Activated naive CD4-positive, alpha-beta T cell (primary cell): ENCODE measurements around the gene KIF2A.

ENCODE experiments used
- DNase-seq, 4 experiments: peaks; one replicate each; lab custom pipeline; 2025; lab: John Stamatoyannopoulos, UW

Gene KIF2A

DNA sequence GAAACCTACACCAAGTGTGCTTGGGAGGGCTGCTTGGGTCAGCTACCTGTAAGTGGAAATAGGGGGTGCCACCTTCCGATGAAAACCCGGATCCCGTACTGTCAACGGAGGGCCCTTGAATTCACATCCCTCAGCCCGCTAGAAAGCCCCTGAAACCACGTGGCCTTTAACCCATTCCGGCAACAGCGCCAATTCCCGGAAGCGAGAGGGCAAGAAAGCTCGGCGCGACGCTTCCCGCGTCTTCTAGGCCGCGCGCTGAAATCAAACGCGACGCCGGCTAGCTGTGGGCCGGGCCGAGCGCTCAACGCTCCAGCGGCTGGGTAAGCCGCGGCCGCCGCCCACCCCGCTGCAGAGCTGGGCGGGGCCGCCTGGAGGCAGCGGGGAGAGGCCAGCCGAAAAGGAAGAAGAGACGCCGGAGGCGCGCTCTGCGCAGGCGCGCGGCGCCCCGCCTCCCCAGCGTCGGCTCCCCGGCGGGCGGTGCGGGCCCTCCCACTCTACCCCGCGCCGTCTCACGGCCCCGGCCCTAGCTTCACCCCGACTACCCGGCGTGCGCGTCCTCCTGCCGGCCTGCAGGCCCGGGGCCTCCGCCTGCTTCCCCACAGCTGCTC, at the start of gene KIF2A:
Gene KIF2A, plus strand, starts transcription at position 492 of the 608 bp plus-strand sequence. CDS start 267 bp downstream, outside the sequence.
- DNase-seq = peak; percentile 76 to 88 (median 78)

- DNase-seq = no peak
Measured at GRCh38 chr5:62257020-62257367, 49.0 kb upstream of the KIF2A start.

DNA sequence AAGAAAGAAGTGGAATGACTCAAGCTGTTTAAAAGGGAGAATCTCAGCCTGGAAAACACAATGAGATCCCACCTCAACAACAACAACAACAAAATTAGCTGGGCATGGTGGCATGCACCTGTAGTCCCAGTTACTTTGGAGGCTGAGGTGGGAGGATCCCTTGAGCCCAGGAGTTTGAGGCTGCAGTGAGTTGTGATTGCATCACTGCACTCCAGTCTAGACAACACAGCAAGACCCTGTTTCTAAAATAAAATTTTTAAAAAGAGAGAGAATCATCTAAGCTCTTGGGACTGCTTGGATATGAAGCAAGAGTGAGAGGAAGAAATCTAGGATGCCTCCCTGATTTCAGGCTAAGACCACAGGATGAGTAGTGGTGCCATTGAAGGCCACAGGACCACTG, 47.4 kb upstream of the KIF2A start:
- DNase-seq = no peak

DNA sequence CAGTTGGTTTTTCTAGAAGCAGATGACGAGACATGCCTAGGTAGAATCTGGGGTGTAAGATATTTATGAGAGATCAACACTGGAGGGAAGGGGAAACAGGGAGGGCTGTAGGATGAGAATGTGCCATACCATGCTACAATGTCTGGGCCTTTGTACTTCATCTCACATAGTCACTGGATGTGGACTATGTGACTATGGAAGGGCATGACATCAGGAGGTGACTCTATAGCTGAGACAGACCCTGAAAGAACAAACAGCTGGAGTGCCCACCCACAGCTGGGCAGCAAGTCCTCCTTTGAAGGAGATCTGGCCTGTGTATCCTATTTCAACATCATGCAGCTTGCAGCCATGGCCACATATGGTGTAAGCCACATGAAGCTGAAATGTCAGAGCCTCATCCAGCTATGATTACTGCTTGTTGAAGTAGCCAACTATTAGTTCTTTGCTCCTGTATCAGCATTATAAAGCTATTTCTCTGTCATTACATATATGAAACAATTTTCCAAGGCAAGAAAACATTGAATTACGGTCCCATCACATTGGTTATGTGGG, 46.2 kb upstream of the KIF2A start:
- no peak for DNase-seq

DNA sequence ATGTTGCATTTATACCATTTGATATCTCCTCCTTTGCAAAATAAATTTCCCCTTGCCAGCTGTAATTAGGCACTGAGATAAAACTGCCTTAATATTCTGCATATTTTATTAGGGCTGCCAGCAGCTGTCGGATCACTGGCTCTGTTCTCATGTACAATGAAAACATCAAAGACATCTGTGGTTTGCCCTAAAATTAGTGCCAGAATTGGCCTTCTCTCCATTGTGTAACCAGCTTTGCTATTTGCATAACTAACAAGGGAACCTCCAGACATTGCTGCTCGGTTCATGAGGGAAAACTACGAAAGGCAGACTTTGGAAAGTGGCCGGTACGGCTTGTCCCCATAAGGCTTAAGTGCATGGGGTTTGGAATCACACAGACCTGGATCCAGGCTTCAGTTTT, 45.5 kb upstream of the KIF2A start:
- no peak for DNase-seq

DNA sequence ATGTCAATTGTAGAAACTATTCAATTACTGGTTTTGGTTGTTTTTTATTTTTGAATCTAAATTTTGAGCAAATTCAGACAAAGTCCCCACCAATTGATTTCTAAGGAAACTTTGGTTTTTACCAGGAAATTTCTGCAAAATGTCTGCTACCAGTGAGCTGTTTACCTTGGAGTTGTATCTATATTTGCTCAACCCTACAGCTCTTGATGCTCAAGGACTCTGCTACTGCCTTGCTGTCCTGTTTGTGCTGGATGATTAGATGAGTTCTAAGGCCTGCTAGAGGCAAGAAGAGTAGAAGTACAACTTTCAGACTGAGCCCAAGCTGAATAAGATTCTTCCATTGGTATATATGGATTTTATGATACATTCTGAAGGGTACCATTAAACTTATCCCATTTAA, 42.6 kb upstream of the KIF2A start:
- no peak for DNase-seq

- no peak for DNase-seq
Measured at GRCh38 chr5:62265648-62266112, 40.3 kb upstream of the KIF2A start.

DNA sequence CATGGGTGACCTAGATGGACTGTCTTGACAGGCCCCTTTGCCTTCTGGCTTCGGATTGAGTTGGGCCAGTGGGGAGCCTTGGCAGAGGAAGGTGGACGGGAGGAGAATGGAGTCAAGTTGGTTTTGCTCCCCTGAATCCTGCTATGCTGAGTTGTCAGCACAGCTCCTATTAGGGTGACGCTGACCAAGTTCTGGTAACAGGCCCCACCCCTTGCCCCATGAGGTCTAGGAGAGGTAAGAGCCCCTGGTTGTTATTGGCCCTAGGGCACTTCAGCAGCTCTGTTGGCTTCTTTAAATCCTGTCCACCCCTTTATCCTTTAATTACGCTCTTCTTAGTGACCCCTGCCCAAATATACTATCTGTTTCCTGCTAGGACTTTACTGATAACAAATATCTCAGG, 39.4 kb upstream of the KIF2A start:
- DNase-seq = no peak

- DNase-seq = no peak
Measured at GRCh38 chr5:62268234-62268633, 37.8 kb upstream of the KIF2A start.

GRCh38 chr5:62268792-62269191, 37.2 kb upstream of the KIF2A start:
- no peak for DNase-seq

GRCh38 chr5:62271370-62271769, 34.6 kb upstream of the KIF2A start:
- DNase-seq = no peak

GRCh38 chr5:62271870-62272269, 34.1 kb upstream of the KIF2A start:
- no peak for DNase-seq

- no peak for DNase-seq
Measured at GRCh38 chr5:62273687-62274086, 32.3 kb upstream of the KIF2A start.

DNA sequence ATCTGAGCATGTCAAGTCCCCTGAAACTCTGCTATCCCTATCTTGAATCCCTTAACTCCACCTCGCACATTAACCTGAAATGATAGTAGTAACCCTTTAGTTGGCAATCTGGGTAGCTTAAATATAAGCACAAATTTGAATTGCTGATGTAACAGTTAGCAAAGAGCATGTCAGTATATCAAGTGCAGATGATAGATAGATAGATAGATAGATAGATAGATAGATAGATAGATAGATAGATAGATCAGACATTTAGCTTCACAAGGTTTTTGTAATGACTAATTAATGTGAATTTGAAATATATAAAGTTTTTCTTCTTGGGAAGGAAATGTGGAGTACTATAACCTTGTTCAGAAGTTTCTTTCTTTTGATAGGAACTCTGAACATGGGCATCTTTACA, 30.4 kb upstream of the KIF2A start:
- DNase-seq = no peak

DNA sequence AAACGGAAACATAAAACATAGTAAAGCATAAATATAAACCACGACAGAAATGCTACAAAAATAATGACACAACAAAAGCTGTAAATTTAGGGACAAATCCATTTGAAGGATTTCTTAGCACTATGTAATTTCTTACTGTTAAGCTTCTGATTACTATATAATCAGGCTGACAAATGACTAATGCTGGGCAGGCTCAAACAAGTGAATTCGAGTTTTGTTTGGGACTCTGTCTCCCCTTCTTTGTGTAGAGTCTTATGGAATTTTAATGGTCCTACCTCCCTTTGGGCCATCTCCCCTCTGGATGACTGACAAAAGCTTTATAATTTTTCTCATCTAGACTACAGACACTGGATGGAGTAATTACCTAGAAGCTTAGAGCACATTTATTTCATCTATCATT, 24.6 kb upstream of the KIF2A start:
- no peak for DNase-seq

DNA sequence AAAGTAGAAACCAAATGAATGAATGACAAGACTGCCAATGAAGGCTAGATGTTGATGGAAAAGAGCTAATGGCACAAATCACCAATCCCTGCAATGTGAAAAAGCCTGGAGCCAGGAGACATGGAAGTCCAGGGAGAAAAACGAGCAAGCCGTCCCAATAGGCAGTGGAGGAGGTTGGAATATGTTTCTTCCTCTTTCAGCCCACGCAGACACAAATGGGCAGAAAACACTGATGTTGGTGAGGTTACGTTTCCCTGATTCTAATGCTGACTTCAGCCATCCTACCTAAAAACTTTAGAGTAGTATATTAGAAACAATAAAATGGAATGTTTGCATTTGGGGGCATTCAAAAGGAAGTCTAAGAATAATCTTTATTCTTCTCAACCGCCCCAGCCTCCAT, 23.9 kb upstream of the KIF2A start:
- no peak for DNase-seq

- no peak for DNase-seq
Measured at GRCh38 chr5:62283005-62283404, 23.0 kb upstream of the KIF2A start.

GRCh38 chr5:62283861-62284260, 22.1 kb upstream of the KIF2A start:
- DNase-seq = no peak

DNA sequence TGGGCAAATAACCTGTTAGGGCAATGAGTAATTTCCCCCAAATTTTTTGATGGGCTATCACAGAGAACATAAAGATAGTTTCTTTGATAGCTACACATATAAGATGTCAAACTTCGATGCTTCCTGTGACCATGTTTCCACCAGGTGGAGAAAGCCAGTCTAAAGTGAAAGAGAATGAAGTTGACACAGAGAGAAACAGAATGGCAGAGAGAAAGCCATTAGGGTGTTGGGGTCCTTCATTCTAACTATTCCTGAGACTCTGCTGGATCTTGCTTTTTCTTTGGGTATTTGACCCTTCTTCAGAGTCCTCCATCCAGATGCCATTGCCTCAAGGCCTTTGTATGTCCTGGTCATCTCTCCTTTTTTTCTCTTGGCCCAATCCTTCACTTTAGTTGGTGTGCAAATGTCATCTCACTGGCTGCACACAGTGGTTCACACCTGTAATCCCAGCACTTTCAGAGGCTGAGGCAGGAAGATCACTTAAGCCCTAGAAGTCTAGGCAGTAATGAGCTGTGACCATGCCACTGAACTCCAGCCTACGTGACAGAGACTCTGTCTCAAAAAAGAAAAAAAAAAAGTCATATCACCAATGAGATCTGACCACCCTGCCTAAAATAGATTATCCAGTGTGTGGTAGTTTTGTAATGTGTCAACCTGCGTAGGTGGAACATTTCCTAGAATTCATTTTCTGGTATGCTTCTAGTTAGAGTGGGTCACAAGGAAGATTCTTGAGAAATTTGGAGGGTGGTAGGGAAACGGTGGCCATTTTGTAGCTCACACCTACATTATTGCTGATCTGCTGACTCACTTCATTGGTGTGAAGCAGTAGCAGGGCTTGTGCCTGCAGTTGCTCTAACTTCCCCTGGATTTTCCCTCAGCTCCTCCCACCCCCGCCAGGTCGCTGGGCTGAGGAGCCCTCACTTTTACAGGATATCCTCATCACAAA, 20.8 kb upstream of the KIF2A start:
- no peak for DNase-seq

DNA sequence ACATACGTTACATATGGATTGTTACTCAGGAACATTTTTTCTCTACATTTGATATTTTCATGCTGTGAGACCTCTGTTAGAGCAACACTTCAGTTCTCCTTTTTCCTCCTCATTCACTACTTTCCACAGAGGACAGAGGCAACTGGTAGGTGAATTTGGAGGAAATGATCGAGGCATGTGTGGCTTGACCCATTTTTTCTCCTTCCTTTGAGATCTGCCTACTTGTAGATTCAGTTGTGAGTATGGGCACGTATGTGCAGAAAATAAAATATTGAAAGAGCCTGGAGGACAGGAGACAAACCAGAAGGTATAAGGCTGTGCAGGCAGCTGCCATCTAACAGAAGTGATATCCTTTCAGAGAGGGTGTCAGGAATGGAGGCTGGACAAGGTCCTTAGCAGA, 19.2 kb upstream of the KIF2A start:
- no peak for DNase-seq

- DNase-seq = no peak
Measured at GRCh38 chr5:62287237-62287636, 18.8 kb upstream of the KIF2A start.

GRCh38 chr5:62288118-62288517, 17.9 kb upstream of the KIF2A start:
- no peak for DNase-seq

DNA sequence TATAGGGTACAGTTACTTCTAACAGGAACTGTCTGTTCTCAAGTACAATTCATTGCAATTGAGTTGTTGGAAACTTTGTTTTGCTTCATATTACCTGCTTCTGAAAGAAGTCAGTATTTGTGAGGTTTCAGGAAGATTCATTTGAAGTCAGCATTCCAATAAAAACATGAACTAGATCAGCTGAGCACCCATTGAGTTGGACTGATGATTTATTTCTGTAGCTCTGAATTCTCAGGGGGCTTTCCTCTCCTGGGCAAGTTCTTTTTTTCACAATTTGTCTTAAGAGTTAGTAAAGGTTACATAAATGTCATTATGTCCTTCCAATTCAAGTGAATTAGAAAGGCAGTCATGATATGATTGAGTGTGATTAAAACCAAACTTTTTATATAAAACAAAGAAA, 16.2 kb upstream of the KIF2A start:
- DNase-seq = no peak
